Measurements from ENCODE around the gene PLA2G4F.
A peak's percentile ranks its signal among the peaks of the same experiment; 100 is the strongest.

The PLA2G4F gene

DNA sequence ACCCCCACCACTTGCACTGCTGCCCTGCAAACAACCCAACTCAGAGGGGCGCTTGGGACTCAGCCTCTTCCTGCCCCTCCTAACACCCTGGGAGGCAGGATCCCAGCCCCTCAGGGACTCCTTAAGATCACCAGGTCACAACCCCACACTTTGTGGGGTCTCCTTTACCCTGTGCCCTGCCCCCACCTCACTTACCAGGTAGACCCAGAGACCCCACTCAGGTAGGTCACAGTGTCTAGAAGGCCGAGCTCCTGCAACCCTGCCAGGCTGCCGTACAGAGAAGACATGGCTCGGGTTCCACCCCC is 9.1 kb downstream of the PLA2G4F start:
- DNase-seq (ENCODE audit: low read depth) = no peak

DNA sequence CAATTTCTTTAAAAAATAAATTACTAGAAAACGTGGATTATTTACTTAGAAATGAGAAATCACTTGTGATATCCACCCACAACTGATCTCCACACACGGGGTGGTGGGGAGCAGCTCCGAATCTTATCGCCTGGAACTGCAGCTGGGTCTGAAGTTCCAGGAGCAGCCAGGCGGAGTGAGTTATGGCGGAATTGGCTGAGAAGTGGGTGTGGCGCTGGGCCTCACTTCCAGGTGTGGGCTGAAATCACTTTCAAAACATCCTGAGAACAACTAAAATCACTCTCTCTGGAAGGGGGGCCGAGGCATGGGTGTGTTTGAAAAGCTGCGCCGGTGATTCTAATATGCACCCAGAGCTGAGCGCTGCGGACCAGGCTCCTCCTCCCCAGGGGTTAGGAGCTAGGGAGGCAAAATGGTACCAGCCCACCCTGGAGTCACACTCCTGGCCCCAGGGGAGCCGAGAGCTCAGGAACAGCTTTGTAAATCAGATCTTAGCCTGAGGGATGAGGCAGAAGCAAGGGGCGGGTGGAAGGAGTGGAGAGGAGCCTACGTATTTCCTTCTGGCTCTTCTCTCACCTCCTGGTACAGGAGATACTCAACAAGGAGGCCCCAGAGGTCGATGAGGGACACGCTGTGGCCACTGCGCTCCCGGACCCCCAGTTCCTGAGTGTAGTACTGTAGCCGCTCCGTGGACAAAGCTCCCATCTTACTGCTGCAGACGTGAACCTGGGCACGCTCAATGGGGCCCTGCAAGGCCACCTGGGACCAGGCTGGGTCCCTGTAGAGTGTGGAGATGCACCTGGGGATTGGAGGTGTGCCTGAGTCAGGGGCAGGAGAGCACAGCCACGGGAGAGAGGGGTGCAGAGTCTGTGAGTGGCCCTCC is 9.6 kb downstream of the PLA2G4F start:
- DNase-seq (ENCODE audit: low read depth) = no peak

DNA sequence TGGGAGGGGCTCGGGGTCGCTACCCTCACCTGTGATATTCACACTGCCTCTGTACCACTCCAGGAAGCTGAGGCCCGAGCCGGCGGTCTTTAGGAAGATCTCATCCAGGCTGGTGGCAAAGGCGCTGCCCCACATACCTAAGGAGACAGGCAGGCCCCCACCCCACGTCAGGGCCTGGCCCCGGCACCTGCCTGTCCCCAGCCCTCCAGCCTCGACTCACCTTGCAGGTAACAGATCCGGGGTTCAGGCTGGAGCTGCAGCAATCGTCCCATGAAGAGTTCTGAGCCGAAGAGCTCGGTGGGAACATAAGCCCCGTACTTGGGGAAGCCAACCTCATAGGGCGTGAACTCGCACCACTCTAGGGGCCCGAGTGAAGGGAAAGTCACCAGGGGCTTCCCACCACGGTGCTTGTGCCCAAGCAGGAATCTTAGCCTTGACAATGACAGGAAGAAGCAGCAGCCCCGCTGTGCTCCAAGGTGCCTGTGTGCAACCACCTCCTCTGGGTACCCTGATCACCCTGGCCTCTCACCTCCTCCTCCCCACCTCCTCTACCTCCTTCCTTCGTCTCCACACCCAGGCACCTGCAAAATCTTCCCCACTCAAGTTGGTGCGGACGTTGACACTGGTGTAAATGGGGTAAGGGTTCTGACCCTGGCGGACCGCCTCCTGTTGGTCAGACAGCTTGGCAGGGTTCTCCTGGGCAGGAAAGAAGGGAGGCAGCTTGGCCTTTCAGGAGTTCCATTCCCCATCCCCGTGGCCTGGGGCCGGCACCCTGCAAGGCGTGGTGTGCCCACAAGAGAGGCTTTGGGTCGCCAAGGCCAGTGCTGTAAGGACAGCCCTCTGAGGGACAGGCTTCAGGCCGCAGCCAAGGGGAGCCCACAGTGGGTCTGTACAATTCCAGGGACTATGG is 10.6 kb downstream of the PLA2G4F start:
- DNase-seq (ENCODE audit: low read depth) = no peak

DNA sequence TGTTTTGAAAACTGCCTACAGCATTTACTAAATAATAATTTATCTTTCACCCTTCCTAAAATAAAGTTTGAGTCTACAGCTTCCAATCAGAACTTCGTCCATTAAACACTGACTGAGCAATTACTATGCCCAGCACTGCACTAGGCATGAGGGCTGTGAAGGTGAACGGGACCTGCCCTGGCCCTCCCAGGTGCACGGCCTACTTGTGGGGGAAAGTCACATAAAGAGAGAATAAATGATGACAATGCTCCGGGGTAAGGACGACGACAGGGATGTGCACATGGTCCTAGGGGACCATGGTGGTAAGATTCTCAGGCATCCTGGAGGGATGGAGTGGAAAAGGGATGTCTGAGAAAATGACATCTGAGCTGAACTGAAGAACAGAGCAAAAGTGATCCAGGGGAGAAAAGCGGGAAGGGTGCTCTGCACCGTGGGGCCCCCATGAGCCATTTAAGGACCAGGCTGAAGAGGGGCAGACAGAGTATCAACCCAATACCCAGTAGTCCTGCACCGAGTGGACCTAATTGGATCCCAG is 11.5 kb downstream of the PLA2G4F start:
- no peak for DNase-seq (ENCODE audit: low read depth)

DNA sequence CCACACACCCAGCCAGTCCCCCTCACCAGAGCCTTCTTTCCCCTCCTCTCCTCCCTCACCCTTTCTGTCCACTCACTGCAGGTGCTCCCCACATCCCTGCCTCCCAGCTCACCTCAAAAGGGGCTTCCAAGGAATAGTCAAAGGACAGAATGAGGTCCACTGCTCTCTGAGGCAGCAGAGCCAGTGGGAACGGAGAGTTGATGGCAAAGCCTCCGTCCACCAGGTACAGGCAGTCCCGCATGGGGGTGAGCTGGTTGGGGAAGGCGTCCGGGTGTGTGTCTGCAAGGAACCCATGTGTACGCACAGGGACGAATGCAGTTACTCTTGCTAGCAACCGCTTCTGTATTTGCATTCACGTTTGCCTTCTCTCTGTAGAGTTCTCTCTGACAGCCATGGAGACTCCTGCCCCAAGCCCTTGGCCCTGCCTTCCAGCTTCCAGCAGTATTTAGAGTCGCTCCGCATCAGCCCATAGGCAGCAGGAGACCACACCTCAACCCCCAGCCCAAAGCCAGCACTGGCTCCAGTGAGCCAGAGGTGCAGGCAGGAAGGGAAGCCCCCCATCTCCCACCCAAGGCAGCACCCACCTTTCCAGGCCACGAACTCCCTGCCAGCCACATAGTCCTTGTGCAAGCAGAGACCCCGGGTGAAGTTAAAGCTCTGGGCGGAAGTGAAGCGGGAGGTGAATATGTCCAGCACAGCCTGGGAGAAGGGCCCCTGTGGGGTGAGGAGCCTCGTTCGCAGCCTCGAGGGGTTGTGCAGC is 12.4 kb downstream of the PLA2G4F start:
- DNase-seq (ENCODE audit: low read depth) = no peak

DNA sequence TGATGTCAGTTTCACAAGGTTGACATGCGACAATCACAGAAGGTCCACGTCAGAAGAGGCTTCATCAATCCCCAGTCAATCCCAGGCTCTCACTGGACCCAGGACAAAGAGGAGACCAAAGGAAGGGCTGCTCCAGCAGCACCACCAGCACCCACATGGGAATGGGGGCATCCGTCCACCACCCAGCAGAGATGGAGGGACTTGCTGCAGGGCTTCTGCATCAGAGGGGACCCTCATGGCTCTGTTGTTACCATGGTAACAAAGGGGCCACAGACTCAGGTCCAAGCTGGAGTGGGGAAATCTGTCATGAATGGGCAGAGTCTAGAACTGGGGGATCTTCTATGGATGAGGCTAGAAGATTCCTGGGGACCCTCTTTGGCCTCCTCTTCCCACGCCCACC is 13.1 kb downstream of the PLA2G4F start:
- no peak for DNase-seq (ENCODE audit: low read depth)

DNA sequence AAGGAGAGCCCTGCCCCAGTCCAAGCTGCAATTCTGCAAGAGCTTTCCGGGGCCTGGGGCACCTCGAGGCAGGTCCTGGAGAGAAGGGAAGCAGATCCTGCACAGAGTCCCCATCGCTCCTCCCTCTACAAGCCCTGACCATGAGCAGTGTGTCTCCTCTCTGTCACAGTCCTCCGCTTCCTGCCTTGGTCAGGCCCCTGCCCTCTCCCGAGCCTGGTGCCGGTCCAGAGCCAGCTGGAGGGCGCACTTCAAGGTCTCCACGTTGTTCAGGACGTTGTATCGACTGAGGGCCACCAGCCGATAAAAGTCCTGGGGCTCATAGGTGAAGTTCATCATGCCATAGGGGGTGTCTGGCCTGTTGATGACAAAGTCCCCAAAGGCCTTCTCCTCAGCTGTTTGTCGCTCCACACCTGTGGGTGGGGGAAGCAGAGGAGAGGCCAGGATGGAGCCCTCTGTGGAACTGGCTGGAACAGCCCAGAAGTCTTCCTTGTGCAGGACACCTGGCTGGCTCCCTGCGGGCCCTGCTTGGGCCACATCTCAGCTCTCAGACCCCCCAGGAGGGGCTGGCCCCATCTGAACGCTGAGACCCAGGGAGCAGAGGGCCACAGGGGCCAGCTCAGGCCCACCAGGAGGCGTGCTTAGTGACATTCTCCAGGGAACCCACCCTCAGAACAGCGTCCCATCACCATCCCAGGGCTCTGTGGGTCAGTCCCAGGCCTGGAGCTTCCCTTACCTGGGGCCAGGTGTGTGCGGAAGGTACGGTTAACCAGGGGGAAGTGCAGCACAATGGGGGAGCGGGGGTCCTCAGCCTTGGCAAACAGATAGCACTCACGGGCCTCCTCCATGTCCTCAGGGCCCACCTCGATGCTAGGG is 14.4 kb downstream of the PLA2G4F start:
- no peak for DNase-seq (ENCODE audit: low read depth)

DNA sequence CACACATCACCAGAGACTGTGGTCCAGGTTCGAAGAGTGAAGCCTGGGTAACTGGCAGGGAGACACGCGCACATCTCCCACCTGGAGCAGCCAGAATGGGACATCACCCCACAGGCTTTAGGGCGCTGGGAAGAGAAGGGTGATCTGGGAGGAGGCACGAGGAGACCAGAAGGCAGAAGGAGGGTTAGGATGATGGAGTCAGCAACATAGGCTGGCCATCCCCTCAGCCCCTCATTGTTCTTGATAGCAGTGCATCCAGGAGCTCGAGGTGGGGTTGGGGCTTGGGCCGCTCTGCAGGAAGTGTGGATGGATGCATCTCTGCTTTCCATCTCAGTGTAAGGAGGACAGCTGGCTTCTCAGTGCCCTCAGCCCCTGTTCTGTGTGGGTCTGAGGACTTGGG is 15.2 kb downstream of the PLA2G4F start:
- DNase-seq (ENCODE audit: low read depth) = no peak

DNA sequence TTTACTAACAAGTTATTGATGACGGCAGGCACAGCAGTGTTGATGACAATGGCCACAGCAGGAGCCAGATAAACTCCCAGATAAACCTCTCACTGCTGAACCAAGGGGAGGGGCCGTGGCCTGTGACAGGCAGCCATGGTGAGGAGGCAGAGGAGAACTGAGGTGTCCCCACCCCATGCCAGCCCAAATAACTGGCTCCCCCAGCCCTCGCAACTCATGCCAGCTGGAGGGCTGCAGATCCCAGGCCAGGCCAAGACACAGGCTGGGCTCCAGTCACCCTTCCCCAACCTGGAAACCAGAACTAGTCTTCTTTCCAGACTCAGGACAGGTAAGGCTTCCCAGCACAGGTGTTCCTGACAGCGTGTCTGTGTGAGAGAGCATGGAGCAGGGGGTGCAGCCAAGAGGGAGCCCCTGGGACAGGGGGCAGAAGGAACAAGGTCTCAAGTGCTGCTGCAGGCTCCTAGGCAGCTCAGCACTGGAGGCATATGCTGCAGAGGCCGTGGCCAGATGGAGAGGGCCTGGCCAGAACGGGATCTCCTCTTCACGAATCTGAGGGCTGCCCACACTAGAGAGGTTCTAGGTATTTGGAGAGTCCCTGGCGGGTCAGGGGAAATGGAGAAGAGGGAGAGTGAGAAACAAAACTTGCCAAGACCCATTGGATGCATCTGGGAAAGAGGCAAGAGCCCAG is 15.9 kb downstream of the PLA2G4F start:
- DNase-seq (ENCODE audit: low read depth) = no peak

DNA sequence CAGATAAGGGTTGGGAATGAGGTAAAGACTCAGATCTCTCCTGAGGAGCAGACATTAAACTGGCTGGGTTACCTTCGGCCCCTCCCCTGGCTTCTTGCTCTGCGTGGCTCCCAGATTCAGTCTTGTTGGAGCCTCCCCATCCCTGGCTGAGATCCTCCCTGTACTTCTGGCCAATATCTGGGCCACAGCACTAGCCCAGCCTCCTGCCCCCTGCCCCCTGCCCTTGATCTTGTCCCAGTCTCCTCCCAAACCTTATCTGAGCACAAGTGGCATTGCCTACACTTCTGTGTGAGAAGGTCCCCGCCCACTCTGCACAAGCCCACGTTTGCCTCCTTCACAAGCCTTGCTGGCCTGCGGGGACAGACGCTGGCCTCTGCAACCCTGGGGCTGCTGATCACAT is 16.8 kb downstream of the PLA2G4F start:
- DNase-seq (ENCODE audit: low read depth) = no peak

DNA sequence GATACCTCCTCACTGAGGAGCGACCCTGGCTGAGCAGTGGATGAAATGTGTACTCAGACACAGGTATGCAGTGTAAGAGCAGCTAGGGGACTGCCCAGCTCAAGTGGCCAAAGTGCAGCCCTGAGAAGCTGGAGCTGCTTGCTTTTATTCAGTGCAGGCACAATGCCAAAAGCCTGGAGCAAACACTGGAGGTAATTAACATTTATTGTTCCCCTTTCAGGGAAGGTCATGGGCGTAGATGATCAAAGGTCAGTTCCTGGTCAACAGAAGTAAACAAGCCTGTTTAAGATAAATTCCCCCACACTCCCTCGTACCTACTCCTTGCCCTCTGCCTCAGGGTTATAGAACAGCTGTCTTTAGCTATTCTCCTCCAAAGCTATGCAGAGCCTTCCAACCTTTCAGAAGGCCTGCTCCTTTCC is 17.5 kb downstream of the PLA2G4F start:
- no peak for DNase-seq (ENCODE audit: low read depth)

DNA sequence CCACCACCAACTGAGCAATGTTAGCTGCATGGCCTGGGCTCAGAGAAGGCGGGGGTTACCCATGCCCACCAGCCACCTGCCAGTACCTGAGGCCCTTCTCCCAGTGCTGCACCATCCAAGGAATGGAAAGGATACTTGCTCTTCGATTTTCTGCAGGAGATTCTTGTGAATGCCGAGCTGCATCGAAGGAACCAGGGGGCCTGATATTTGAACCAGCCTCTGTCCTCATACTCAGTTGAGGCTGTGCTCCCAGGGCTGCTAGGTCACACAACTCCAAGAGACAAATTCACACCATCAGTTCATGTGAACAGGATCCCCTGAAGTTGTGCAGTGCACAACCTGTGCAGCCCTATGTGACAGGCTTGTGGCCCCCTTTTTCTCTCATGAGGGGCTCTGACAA is 18.0 kb downstream of the PLA2G4F start:
- DNase-seq (ENCODE audit: low read depth) = no peak

DNA sequence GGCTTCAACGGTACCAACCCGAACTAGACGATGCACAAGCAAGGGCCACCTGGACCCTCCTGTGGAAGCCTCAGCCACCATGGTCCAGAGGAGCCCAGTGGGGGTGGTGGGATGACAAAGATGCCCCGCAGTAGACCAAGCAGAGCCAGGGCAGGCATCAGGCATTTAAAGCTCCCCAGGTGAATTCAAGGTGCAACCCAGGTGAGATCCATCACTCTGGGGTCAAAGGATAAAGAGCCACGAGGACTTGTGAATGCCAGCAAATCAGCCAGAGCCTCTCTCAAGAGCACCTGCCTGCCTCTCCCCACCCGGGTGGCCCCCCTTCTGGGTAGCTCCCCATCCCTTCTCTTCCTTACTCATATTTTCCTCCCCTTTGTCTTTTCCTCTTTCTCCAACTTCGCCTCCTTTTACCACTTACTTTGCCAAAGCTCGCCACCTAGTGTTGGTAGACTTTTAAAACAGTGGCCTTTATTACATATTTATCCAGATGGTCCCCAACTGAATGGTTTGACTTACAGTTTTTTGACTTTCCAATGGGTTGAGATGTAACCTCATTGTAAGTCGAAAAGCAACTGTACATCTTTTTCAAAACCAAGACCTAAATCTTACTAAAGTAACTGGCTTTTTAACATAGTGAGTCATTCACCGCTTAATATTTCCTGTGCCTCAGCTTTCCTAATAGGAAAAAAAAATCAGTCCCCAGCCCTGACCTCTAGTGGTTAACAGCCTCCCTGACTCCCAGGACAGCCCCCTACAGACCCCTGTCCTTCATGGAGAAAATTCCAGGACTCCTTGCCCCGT is 18.8 kb downstream of the PLA2G4F start:
- DNase-seq (ENCODE audit: low read depth) = peak; percentile 46

DNA sequence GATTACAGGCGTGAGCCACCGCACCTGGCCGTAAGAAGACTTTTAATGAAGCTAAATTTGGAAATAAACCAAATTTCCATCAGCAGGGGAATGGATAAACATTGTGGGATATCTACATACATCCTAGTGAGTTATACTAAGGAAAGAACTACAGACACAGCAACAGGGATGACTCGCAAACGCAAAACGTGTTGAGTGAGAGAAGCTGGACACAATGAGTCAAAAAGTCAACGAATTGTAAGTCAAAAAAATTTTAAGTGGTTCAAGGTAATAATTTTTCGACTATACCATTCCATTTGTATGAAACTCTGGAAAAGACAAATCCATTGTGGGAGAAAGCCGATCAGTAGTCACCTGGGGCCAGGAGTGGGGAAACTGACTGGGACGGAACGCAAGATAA is 19.9 kb downstream of the PLA2G4F start:
- DNase-seq (ENCODE audit: low read depth) = no peak

DNA sequence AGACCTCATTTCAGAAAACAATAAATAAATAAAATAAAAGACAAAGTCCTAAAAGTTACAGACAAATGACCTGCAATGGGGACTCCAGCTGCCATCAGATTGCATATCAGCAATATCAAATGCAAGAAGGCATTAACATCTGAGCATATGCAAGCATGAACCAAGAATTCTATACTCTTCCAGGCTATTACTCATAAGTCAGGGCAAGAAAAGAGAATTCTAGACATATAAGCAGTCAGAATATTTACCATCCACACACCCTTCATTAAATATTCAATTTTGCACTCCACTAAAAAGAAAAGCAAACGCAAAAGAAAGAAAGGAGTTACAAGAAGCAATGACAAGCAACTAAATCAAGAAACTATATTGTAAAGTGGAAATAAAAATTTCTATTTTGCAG is 21.1 kb downstream of the PLA2G4F start:
- DNase-seq (ENCODE audit: low read depth) = no peak

DNA sequence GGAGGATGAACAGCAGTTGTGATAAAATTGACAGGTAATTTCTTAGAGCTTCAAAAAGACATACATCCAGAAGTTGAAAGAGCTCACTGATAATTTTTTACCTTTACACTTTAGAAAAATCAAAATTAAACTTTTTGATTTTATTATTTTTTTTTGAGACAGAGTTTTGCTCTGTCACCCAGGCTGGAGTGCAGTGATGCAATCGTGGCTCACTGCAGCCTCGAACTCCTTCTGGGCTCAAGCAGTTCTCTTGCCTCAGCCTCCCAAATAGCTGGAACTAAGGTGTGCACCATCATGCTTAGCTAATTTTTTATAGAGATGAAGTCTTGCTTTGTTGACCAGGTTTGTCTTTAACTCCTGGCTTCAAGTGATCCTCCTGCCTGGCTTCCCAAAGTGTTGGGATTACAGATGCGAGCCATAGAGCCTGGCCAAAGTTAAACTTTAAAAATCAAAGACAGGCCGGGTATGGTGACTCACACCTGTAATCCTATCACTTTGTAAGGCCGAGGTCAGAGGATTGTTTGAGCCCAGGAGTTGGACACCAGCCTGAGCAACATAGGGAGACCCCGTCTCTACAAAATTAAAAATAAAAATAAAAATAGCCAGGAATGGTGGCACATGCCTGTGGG is 21.7 kb downstream of the PLA2G4F start:
- no peak for DNase-seq (ENCODE audit: low read depth)

DNA sequence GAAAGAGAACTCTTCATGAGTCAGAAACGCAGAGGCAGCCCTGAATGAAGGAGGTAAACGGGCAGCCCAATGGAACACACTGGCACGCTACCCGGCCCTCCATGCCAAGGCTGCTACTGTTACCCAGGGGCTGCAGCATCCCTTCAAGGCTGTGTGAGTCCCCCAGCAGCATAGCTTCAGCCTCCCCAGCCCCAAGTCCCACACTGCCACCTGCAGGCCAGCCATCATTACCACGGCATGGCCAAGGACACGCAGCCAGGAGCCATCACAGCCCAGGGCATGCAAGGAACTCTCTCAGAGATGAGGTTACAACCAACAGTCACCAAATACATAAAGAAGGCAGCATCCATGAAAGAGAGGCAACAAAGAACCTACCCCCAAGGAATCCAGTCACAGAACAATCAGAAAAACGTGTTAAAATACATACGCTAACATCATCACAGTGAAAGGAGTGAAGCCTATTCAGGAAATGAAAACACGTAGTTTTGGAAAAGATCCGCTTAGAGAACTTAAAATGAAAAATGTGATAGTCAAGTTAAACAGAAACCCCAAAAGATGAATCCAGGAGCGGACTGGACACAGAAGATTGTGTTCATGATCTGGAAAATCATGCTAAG is 22.4 kb downstream of the PLA2G4F start:
- DNase-seq (ENCODE audit: low read depth) = no peak

DNA sequence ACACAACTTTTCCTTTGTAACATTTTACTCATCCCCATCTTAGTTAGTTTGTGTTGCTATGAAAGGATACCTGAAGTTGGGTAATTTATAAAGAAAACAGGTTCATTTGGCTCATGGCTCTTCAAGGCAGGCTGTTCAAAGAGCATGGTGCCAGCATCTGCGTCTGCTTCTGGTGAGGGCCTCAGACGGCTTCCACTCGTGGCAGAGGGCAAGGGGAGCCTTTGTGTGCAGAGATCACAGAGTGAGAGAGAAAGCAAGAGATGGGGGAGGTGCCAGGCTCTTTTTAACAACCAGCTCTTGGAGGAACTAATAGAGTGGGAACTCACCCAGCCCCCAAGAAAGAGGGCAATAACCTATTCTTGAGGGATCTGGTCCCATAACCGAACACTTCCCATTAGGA is 23.1 kb downstream of the PLA2G4F start:
- no peak for DNase-seq (ENCODE audit: low read depth)
